HEK293T (cell line): ENCODE data around the gene DUSP9.

Experiments used
- ARNT ChIP-seq: fragments of 450-650 bp; IDR thresholded peaks from 2 replicates; pipeline ENCODE4 v1.6.1; 2017; ENCODE audit warnings: mild to moderate bottlenecking
- BHLHE40 ChIP-seq: fragments of 450-650 bp; IDR thresholded peaks from 2 replicates; pipeline ENCODE4 v1.6.1; 2016; ENCODE audit warnings: mild to moderate bottlenecking, moderate library complexity, borderline replicate concordance
- ELF4 ChIP-seq: fragments of 450-650 bp; IDR thresholded peaks from 2 replicates; pipeline ENCODE4 v1.6.1; 2017; ENCODE audit warnings: antibody characterized with exemption
- FOXM1 ChIP-seq: fragments of 450-650 bp; IDR thresholded peaks from 2 replicates; pipeline ENCODE4 v1.6.1; 2017; ENCODE audit warnings: mild to moderate bottlenecking, borderline replicate concordance
- HDGF ChIP-seq: fragments of 450-650 bp; IDR thresholded peaks from 2 replicates; pipeline ENCODE4 v1.6.1; 2017; ENCODE audit warnings: antibody characterized with exemption, borderline replicate concordance
- LEF1 ChIP-seq: fragments of 450-650 bp; IDR thresholded peaks from 2 replicates; pipeline ENCODE4 v1.6.1; 2017; ENCODE audit warnings: mild to moderate bottlenecking, borderline replicate concordance
- SP1 ChIP-seq: fragments of 450-650 bp; IDR thresholded peaks from 2 replicates; pipeline ENCODE4 v1.6.1; 2017
- SUZ12 ChIP-seq: fragments of 450-650 bp; IDR thresholded peaks from 2 replicates; pipeline ENCODE4 v1.6.1; 2016; ENCODE audit warnings: mild to moderate bottlenecking
- TARDBP ChIP-seq: fragments of 450-650 bp; IDR thresholded peaks from 2 replicates; pipeline ENCODE4 v1.6.1; 2016
- TF ChIP-seq, protein P1 (sequence below): fragments of 450-650 bp; IDR thresholded peaks from 2 replicates; pipeline ENCODE4 v1.6.1; 2016

DNA sequence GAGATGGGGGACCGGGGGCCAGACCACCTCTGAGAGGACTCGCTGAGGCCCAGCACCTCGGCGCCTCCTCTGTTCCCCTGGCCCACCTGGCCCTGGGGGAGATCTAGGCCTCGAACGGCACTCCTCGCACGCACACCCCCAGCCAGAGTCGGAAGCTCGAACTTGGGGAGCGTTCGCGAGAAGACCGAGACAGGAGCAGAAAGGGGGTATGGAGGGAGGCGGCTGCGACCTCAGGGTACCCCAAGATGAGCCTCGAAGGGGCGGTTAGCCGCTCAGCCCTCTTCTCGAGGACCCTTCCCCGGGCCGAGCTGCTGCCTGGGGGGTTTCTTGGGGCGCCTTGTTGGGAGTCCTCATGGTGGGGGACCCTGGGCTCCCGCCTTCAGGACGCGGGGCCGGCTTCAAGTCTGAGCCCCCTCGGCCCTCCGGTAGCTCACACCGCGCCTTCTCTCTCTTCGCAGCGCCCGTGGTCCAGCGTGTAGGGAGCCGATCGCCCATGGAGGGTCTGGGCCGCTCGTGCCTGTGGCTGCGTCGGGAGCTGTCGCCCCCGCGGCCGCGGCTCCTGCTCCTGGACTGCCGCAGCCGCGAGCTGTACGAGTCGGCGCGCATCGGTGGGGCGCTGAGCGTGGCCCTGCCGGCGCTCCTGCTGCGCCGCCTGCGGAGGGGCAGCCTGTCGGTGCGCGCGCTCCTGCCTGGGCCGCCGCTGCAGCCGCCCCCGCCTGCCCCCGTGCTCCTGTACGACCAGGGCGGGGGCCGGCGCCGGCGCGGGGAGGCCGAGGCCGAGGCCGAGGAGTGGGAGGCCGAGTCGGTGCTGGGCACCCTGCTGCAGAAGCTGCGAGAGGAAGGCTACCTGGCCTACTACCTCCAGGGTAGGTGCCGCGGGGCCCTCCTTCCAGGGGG lies 706 bp downstream of the DUSP9 start:
- no peak for TF ChIP-seq SP1
- TF ChIP-seq SUZ12 = no peak
- TF ChIP-seq TARDBP = no peak
- no peak for TF ChIP-seq BHLHE40
- no peak for TF ChIP-seq LEF1
- no peak for TF ChIP-seq HDGF
- no peak for TF ChIP-seq ELF4
- TF ChIP-seq FOXM1 = no peak
- TF ChIP-seq, protein P1, sequence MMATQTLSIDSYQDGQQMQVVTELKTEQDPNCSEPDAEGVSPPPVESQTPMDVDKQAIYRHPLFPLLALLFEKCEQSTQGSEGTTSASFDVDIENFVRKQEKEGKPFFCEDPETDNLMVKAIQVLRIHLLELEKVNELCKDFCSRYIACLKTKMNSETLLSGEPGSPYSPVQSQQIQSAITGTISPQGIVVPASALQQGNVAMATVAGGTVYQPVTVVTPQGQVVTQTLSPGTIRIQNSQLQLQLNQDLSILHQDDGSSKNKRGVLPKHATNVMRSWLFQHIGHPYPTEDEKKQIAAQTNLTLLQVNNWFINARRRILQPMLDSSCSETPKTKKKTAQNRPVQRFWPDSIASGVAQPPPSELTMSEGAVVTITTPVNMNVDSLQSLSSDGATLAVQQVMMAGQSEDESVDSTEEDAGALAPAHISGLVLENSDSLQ = no peak
- no peak for TF ChIP-seq ARNT
